Trophoblast cell (in vitro differentiated cells and primary cell): ENCODE results near the gene IDE.

Experiments used
- DNase-seq, 2 donors: peaks; one replicate each; pipeline ENCODE4 v3.0.0-alpha.2; 2016
- H2AFZ ChIP-seq: 2 replicates; pipeline ENCODE4 v1.6.1; 2013; ENCODE audit warnings: low read length, moderate library complexity, mild to moderate bottlenecking; ENCODE audit not compliant: insufficient read depth, poor library complexity
- H2AK5ac ChIP-seq: 2 replicates; pipeline ENCODE4 v1.6.1; 2013; ENCODE audit warnings: mild to moderate bottlenecking, low read length
- H2BK120ac ChIP-seq: 2 replicates; pipeline ENCODE4 v1.6.1; 2013; ENCODE audit warnings: low read length, mild to moderate bottlenecking, moderate library complexity; ENCODE audit not compliant: insufficient read depth, poor library complexity
- H2BK12ac ChIP-seq: 2 replicates; pipeline ENCODE4 v1.6.1; 2013; ENCODE audit warnings: mild to moderate bottlenecking, low read length, moderate library complexity
- H2BK5ac ChIP-seq: 2 replicates; pipeline ENCODE4 v1.6.1; 2013; ENCODE audit warnings: low read length, low read depth, moderate library complexity, mild to moderate bottlenecking; ENCODE audit not compliant: poor library complexity
- H3K14ac ChIP-seq: 2 replicates; pipeline ENCODE4 v1.6.1; 2013; ENCODE audit warnings: mild to moderate bottlenecking, low read length
- H3K18ac ChIP-seq: 2 replicates; pipeline ENCODE4 v1.6.1; 2013; ENCODE audit warnings: mild to moderate bottlenecking, low read length
- H3K23ac ChIP-seq: 2 replicates; pipeline ENCODE4 v1.6.1; 2013; ENCODE audit warnings: low read length
- H3K27ac ChIP-seq: 2 replicates; pipeline ENCODE4 v1.5.1; 2013; ENCODE audit warnings: low read depth, mild to moderate bottlenecking, inconsistent platforms, low read length, moderate library complexity
- H3K27me3 ChIP-seq: 2 replicates; pipeline ENCODE4 v1.6.1; 2013; ENCODE audit warnings: inconsistent platforms, mild to moderate bottlenecking, low read length, moderate library complexity; ENCODE audit not compliant: insufficient read depth
- H3K36me3 ChIP-seq, 2 experiments: 1 replicate in 1 of 2; 2 replicates in 1 of 2; pipeline ENCODE4 v1.6.1; 2013; ENCODE audit warnings: low read length in 2 of 2, mild to moderate bottlenecking in 2 of 2, moderate library complexity in 1 of 2; ENCODE audit not compliant: insufficient read depth in 2 of 2, control insufficient read depth in 1 of 2
- H3K4ac ChIP-seq: 2 replicates; pipeline ENCODE4 v1.6.1; 2013; ENCODE audit warnings: low read depth, mild to moderate bottlenecking, low read length, moderate library complexity
- H3K4me1 ChIP-seq, 2 experiments: 1 replicate in 1 of 2; 2 replicates in 1 of 2; pipeline ENCODE4 v1.6.1; 2013; ENCODE audit warnings: low read length in 2 of 2, mild to moderate bottlenecking in 2 of 2, moderate library complexity in 1 of 2; ENCODE audit not compliant: insufficient read depth in 2 of 2, control insufficient read depth in 1 of 2
- H3K4me2 ChIP-seq: 2 replicates; pipeline ENCODE4 v1.6.1; 2013; ENCODE audit warnings: inconsistent platforms, mild to moderate bottlenecking, low read length, moderate library complexity
- H3K4me3 ChIP-seq: 2 replicates; pipeline ENCODE4 v1.5.1; 2013; ENCODE audit warnings: mild to moderate bottlenecking, low read depth, low read length, inconsistent platforms
- H3K79me1 ChIP-seq: one replicate; pipeline ENCODE4 v1.6.1; 2013; ENCODE audit warnings: low read length
- H3K79me2 ChIP-seq: 2 replicates; pipeline ENCODE4 v1.6.1; 2013; ENCODE audit warnings: low read length, mild to moderate bottlenecking; ENCODE audit not compliant: control insufficient read depth, insufficient read depth, poor library complexity
- H3K9ac ChIP-seq: 2 replicates; pipeline ENCODE4 v1.6.1; 2013; ENCODE audit warnings: mild to moderate bottlenecking, low read length
- H3K9me3 ChIP-seq: 2 replicates; pipeline ENCODE4 v1.6.1; 2013; ENCODE audit warnings: low read depth, mild to moderate bottlenecking, control low read depth, inconsistent platforms, low read length; ENCODE audit not compliant: insufficient read depth
- H4K12ac ChIP-seq: 2 replicates; pipeline ENCODE4 v1.6.1; 2013; ENCODE audit warnings: low read depth, mild to moderate bottlenecking, low read length, moderate library complexity
- H4K8ac ChIP-seq: 2 replicates; pipeline ENCODE4 v1.6.1; 2013; ENCODE audit warnings: low read depth, mild to moderate bottlenecking, low read length, moderate library complexity
- H4K91ac ChIP-seq: one replicate; pipeline ENCODE4 v1.6.1; 2013; ENCODE audit warnings: low read depth, mild to moderate bottlenecking, low read length, moderate library complexity
- WGBS: extraction: QIAGEN DNeasy Blood & Tissue Kit; methylation state at CpG from one replicate; pipeline ENCODE4 v1.1.7; 2013; ENCODE audit warnings: missing lambda C conversion rate; ENCODE audit not compliant: insufficient read length, insufficient coverage; ENCODE audit errors: extremely low coverage; 5-methylcytosine and 5-hydroxymethylcytosine counted together

IDE gene

DNA sequence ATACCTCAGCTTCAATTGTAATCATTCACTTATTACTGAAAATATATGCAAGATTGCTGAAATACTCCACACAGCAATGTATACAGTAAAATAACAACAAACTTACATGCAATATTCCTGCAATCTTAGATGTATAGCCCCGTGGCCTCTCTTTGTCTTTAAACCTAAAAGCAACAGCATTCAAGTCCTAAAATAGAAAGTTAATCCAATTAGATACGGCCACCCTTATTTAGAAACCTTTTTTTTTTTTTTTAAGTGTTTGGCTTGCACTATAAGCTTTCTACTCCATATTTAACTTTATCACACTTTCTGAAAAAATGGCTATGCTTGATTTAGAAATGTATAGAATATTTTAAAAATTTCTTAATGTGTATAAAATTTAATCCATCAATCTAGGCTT lies 67.6 kb downstream of the IDE start:
- no peak overlapping the region for H3K14ac ChIP-seq

DNA sequence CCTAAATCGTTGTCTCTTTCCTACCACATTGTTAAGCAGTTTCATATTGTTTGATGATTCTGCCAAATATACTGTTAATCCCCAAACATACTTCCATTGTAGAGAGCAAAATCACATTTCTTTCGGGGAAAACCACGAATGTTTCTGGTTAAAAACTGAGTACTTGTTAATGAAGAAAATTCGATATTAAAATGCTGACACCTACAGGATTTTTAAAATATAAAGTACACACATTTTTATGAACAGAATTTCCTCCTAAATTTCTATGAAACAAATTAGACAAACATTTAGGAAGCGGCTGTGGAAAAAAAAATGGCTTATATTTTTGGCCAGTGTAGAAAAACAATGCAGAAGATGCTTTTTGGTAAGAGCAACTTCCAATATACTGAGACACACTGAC lies 68.8 kb downstream of the IDE start:
- Histone ChIP-seq H3K4me1 (no peaks in the 10 kb centered on the region), H2BK120ac (no peak overlapping the region), H3K36me3 (peaks cover 7 to 9% of the 10 kb centered on the region in 2 experiments), H3K14ac (no peak overlapping the region), H2AFZ (no peak overlapping the region), H3K18ac (no peak overlapping the region), H2BK5ac (no peak overlapping the region), H4K12ac (no peak overlapping the region), H3K79me2 (no peaks in the 10 kb centered on the region), H2AK5ac (no peak overlapping the region), H2BK12ac (no peak overlapping the region), H3K9ac (no peak overlapping the region), H3K79me1 (no peaks in the 10 kb centered on the region), H3K4ac (no peak overlapping the region), H4K8ac (no peak overlapping the region), H3K4me2 (no peak overlapping the region), H3K27ac (no peak overlapping the region), H3K9me3 (no peaks in the 10 kb centered on the region), H3K23ac (no peak overlapping the region), H3K4me3 (no peak overlapping the region), H3K27me3 (no peaks in the 10 kb centered on the region), H4K91ac (no peak overlapping the region)
- DNase-seq, result no peak
- no CpG with 5 or more reads among the region's 5 CpGs for WGBS

More for the DNA sequence above, 67.6 kb downstream of the IDE start:
- no peak overlapping the region for H3K4me2 ChIP-seq
- no peak overlapping the region for H4K8ac ChIP-seq
- no peak overlapping the region for H3K4ac ChIP-seq
- H3K36me3 ChIP-seq, result peaks cover 7 to 9% of the 10 kb centered on the region in 2 experiments
- no peak overlapping the region for H2BK12ac ChIP-seq
- H2BK120ac ChIP-seq, result no peak overlapping the region
- no peaks in the 10 kb centered on the region for H3K4me1 ChIP-seq
- H2BK5ac ChIP-seq, result no peak overlapping the region
- no peak overlapping the region for H3K27ac ChIP-seq
- H3K79me2 ChIP-seq, result no peaks in the 10 kb centered on the region
- no peak overlapping the region for H2AFZ ChIP-seq
- no peak overlapping the region for H4K91ac ChIP-seq
- no peak overlapping the region for H3K23ac ChIP-seq
- H2AK5ac ChIP-seq, result no peak overlapping the region
- no peak overlapping the region for H3K9ac ChIP-seq
- no peak for DNase-seq
- H3K18ac ChIP-seq, result no peak overlapping the region
- H3K27me3 ChIP-seq, result no peaks in the 10 kb centered on the region
- no peak overlapping the region for H4K12ac ChIP-seq
- WGBS, result no CpG with 5 or more reads among the region's 2 CpGs
- no peak overlapping the region for H3K4me3 ChIP-seq
- no peaks in the 10 kb centered on the region for H3K9me3 ChIP-seq
- no peaks in the 10 kb centered on the region for H3K79me1 ChIP-seq

DNA sequence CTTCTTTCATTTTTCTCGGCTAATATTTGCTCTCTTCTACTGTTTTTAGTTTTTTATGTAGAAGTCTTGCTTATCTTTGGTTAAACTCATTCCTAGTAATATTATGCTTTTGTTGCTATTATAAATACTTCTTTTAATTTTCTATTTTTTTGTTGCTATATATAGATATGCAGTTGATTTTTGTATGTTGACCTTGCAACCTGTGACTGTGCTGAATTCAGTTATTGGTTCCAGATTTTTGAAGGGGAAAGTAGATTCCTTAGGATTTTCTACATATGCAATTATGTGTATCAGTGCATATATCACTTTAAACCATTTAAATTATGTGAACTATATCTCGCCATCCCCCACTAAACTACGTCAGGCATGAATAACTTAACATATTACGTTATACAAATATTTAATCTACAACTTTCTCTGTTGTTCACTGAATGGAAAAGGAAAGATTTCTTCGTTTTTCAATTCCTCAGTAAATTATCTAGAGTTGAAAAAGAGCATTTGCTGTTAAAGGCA lies 71.5 kb downstream of the IDE start:
- Histone ChIP-seq H2AK5ac (no peak overlapping the region), H3K4me1 (no peaks in the 10 kb centered on the region), H3K79me1 (no peaks in the 10 kb centered on the region), H3K4me3 (no peak overlapping the region), H3K27me3 (no peaks in the 10 kb centered on the region), H4K91ac (no peak overlapping the region), H2AFZ (no peak overlapping the region), H3K18ac (no peak overlapping the region), H3K14ac (no peak overlapping the region), H3K27ac (no peak overlapping the region), H2BK120ac (no peak overlapping the region), H3K4ac (no peak overlapping the region), H3K9ac (no peak overlapping the region), H3K9me3 (no peaks in the 10 kb centered on the region), H2BK12ac (no peak overlapping the region), H3K23ac (no peak overlapping the region), H3K36me3 (peaks cover 0 to 6% of the 10 kb centered on the region in 2 experiments), H2BK5ac (no peak overlapping the region), H3K4me2 (no peak overlapping the region), H4K12ac (no peak overlapping the region), H4K8ac (no peak overlapping the region), H3K79me2 (no peaks in the 10 kb centered on the region)
- WGBS, result 100% methylated on average over 3 of the region's 5 CpGs
- DNase-seq, result peak; percentile 12 to 85

DNA sequence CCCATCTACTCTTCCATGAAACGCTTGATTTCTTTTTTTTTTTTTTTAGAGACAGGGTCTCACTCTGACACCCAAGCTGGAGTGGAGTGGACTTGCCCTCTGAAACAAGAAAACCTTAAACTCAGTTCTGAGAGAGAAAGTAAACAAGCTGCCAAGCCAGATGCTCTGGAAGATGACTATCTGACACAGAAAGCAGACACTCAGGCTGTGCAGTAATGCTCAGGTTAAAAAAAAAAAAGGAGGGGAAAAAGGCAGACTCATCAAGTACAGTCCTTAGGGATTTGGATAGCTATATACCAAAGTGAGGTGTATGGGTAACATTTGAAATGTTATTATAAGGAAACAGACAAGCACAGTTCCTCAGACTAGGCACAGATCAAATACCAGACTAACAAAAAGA lies 80.5 kb downstream of the IDE start:
- Histone ChIP-seq H3K4me2 (no peak overlapping the region), H3K4ac (no peak overlapping the region), H2AFZ (no peak overlapping the region), H3K79me1 (no peaks in the 10 kb centered on the region), H3K4me1 (peaks cover 2 to 6% of the 10 kb centered on the region in 2 experiments), H2BK120ac (no peak overlapping the region), H3K27me3 (no peaks in the 10 kb centered on the region), H3K9me3 (no peaks in the 10 kb centered on the region), H3K18ac (no peak overlapping the region), H3K14ac (no peak overlapping the region), H2BK12ac (no peak overlapping the region), H3K23ac (no peak overlapping the region), H3K79me2 (no peaks in the 10 kb centered on the region), H3K4me3 (no peak overlapping the region), H4K91ac (no peak overlapping the region), H4K12ac (no peak overlapping the region), H3K27ac (peak overlapping the region; percentile 20), H3K36me3 (peaks cover 2 to 9% of the 10 kb centered on the region in 2 experiments), H2BK5ac (no peak overlapping the region), H2AK5ac (no peak overlapping the region), H4K8ac (no peak overlapping the region), H3K9ac (no peak overlapping the region)
- DNase-seq, result peak in 1 of 2 donors; percentile 34
- WGBS, result no CpG with 5 or more reads among the region's 1 CpG
